HepG2 (cell line): ENCODE measurements around the gene NEURL1.

Experiments used
- ATF3 ChIP-seq: sonication (generic); formaldehyde crosslinking; IDR thresholded peaks from 2 replicates; pipeline ENCODE4 v1.4.0; 2020; ENCODE audit warnings: missing genetic modification reagents
- GABPA ChIP-seq, 2 experiments: IDR thresholded peaks; 2 replicates each; pipeline ENCODE4 v1.6.1; 2011 to 2016; ENCODE audit warnings: low read depth in 2 of 2, low read length in 1 of 2, missing biosample characterization in 1 of 2, missing genetic modification characterization in 1 of 2
- HHEX ChIP-seq: IDR thresholded peaks from 2 replicates; pipeline ENCODE4 v1.6.1; 2016; ENCODE audit warnings: control low read depth
- IKZF4 ChIP-seq: sonication (generic); formaldehyde crosslinking; IDR thresholded peaks from 2 replicates; pipeline ENCODE4 v1.5.1; 2020; ENCODE audit warnings: borderline replicate concordance, mild to moderate bottlenecking, low read depth, missing genetic modification reagents; ENCODE audit errors: not compliant biosample characterization
- NR1H2 ChIP-seq: sonication (generic); formaldehyde crosslinking; IDR thresholded peaks from 2 replicates; pipeline ENCODE4 v1.8.1; 2022; ENCODE audit warnings: low read depth, missing genetic modification reagents, borderline replicate concordance
- POLR2A ChIP-seq, 2 experiments: IDR thresholded peaks; 2 replicates each; pipeline ENCODE4 v1.6.1; 2011; ENCODE audit warnings: low read depth in 2 of 2, low read length in 2 of 2, mild to moderate bottlenecking in 1 of 2, moderate library complexity in 1 of 2; ENCODE audit not compliant: insufficient read depth in 1 of 2

- TF ChIP-seq POLR2A (IDR thresholded peaks at IDR 0.05; ENCODE audit: insufficient read depth in 1 of 2, low read depth in 2 of 2, low read length in 2 of 2) = no peak
- TF ChIP-seq GABPA (IDR thresholded peaks at IDR 0.05; ENCODE audit: low read depth, low read length) = no peak
- no peak for TF ChIP-seq GABPA (CRISPR knock-in tag; IDR thresholded peaks at IDR 0.05; ENCODE audit: low read depth)
- no peak for TF ChIP-seq ATF3
- TF ChIP-seq IKZF4 (CRISPR knock-in tag) = no peak
- TF ChIP-seq NR1H2 (CRISPR knock-in tag) = no peak
- no peak for TF ChIP-seq HHEX (CRISPR knock-in tag)
Observed at GRCh38 chr10:103459615-103460014, 33.9 kb upstream of the NEURL1 start.
